ENCODE results near the gene ABLIM3. TPM values are rescaled to one million over a fixed set of nuclear protein-coding genes. Genes with fewer than 3 reads are reported as not detected.

ABLIM3 gene
- total RNA-seq, 1 donor from 2014 or later, result 30.1 TPM

DNA sequence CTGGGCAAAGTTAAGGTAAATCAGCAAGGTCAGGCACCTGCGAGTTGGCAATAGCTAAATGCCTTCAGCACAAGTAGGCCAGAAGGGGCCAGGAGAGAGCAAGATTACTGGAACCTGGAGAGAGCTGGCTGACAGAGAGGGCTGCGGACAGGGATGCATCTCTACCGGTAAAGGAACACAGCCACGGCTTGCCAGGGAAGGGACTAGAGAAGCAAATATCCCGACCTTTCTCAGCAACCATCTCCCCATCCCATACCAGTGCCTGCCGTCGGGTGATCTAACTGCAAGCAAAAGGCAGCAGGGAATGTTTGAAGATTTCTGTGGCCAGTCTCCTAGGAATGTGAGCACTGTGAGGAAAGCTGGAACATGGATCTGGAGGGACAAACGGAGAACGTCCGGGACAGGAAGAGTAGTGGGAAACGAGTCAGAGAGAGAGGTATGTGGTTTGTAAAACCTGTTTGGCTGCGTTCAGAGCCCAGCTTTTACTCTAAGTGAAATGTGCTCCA, 15.9 kb upstream of the ABLIM3 start:
- DNase-seq (ENCODE audit: low read depth), result no peak
- TF ChIP-seq, protein P1, sequence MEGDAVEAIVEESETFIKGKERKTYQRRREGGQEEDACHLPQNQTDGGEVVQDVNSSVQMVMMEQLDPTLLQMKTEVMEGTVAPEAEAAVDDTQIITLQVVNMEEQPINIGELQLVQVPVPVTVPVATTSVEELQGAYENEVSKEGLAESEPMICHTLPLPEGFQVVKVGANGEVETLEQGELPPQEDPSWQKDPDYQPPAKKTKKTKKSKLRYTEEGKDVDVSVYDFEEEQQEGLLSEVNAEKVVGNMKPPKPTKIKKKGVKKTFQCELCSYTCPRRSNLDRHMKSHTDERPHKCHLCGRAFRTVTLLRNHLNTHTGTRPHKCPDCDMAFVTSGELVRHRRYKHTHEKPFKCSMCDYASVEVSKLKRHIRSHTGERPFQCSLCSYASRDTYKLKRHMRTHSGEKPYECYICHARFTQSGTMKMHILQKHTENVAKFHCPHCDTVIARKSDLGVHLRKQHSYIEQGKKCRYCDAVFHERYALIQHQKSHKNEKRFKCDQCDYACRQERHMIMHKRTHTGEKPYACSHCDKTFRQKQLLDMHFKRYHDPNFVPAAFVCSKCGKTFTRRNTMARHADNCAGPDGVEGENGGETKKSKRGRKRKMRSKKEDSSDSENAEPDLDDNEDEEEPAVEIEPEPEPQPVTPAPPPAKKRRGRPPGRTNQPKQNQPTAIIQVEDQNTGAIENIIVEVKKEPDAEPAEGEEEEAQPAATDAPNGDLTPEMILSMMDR (conservative IDR thresholded peaks at IDR 0.05; ENCODE audit: low read depth, low read length), result peak; percentile 50
- H3K4me3 ChIP-seq (ENCODE audit: low read depth, low read length), result no peak overlapping the region

DNA sequence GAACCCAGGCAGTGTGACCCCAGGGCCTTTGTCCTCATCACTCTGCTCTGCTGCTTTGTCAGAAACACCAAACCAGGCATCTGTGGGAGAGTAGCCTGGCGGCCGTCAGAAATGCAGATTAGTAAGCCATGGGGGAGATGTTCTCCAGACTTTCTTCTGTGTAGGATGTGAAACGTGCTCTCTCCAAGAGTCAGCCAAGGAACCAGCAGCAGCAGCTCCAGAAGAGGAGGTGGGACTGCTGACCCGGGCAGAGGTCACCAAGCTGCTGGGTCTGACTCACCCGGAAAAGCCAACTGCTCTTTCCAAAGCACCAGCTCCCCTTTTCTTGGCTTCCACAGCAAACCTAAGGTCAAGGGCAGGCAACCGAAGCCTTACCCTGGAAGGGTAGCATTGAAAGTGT, 14.4 kb upstream of the ABLIM3 start:
- TF ChIP-seq, protein P1 (conservative IDR thresholded peaks at IDR 0.05; ENCODE audit: low read depth, low read length), result no peak
- DNase-seq (ENCODE audit: low read depth), result no peak
- H3K4me3 ChIP-seq (ENCODE audit: low read depth, low read length), result no peak overlapping the region

DNA sequence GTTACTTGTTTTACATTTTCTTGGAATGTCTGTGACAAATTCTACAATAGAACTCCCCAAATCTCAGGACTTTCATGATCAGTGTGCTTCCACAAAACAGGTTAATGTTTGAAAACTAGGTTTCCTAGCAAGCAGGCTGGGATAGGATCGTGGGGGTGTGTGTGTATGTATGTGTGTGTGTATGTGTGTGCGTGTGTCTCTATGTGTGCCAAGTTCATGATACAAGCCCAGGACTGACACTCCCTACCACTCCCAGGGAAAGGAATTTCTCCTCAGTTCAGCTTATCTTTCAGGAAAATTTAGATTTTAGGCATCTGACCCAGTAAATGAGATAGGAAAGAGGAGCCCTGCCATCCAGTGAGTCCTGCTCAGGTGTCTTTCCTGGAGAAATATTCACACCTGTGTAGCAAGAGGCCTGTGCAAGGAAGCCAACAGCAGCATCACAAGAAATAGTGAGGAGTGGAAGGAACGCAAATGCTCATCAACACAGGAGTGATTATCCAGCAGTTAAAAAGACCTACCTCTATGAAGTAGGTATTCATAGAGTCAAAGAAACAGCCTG, 13.8 kb upstream of the ABLIM3 start:
- H3K4me3 ChIP-seq (ENCODE audit: low read depth, low read length), result no peak overlapping the region
- TF ChIP-seq, protein P1 (conservative IDR thresholded peaks at IDR 0.05; ENCODE audit: low read depth, low read length), result no peak
- DNase-seq (ENCODE audit: low read depth), result no peak

DNA sequence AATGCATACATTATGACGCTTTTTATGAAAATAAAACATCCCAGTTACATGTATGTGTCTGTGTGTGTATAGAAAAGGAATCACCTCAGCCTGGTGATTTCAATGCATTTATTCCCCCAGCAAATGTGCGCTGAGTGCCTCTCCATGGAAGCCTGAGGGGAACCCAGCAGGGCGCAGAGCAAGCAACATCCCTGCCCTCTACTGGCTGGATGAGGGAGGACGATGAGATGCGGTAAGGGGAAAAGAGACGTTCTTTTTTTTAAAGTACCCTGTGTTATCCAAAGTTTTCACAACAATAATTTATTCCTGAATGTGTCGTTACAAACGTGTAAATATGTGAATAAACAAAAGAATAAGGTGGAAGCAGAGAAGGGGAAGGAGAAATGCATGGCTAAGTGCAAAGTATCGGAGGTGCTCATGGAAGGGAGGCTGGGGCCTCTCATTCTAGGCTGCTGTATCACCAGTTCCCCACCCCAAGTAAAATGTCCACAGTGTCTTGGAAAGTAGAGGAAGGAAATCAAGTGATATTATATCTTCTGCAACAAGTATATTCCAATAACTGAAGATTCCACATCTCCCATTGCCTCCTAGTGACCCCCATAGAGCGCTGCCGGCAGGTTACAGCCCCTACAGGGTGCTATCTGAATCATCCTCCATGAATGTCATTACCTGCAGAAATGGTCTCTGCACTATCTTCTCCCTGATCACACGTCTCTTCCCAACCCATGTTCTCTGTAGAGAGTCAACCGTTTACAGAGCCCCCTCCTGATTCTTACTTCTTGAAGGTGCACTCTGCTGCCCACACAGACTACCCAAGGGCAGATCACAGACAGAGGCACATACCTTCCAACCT, 13.0 kb upstream of the ABLIM3 start:
- TF ChIP-seq, protein P1 (conservative IDR thresholded peaks at IDR 0.05; ENCODE audit: low read depth, low read length), result peak; percentile 91
- no peak overlapping the region for H3K4me3 ChIP-seq (ENCODE audit: low read depth, low read length)
- no peak for DNase-seq (ENCODE audit: low read depth)

DNA sequence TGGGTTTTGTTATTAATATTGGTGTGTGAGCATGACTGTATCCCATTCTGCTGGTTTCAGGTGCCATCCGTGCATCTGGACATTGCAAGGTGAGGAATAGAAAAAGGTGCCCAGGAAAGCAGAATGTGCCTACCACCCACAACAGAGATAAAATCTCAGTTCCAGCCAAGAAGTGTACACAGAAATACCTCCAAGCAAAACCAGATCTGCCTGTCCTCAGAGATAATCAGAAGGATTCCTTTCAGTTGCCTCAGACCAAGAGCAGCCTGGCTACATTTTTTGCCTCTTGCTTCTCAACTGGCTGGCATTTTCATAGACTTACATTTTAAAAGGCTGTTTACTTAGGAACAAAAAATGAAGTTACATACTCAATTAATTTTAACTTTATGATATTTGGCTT, 12.1 kb upstream of the ABLIM3 start:
- DNase-seq (ENCODE audit: low read depth), result no peak
- TF ChIP-seq, protein P1 (conservative IDR thresholded peaks at IDR 0.05; ENCODE audit: low read depth, low read length), result no peak
- no peak overlapping the region for H3K4me3 ChIP-seq (ENCODE audit: low read depth, low read length)

DNA sequence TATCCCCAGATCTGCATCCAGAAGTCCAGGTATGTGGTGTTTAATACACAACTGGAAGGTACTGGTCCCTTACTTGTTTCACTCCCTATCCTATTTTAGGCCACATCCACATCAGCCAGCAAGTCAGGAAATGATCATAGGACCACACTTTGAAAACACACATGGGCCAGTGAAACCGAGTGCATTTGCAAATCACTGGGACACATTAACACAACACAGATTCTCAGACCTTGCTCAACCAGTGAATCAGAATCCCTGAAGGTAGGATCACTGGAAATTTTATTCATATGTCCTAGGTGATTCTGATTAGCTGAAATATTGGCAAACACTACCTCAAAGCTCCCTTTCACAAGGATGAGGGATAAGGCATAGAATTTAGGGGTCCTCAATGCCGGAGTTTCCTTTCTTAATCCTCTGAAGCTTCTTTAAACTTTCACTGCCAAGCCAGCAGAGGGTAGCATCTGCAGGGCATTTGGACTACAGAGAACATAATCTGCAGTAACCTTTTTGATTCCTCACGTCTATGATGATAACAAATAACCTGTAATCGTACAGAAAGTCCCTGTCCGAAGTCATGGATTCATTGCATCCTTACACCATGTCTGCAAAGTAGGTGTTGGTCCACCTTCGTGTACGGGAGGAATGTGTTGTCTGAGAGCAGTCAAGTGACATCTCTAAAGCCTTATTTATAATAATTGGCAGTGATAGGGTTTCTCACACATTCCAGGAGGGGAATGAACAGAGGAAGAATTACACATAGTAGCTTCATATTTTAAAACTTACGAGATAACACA, 11.0 kb upstream of the ABLIM3 start:
- TF ChIP-seq, protein P1 (conservative IDR thresholded peaks at IDR 0.05; ENCODE audit: low read depth, low read length), result peak; percentile 79
- no peak for DNase-seq (ENCODE audit: low read depth)
- no peak overlapping the region for H3K4me3 ChIP-seq (ENCODE audit: low read depth, low read length)

Measured in epithelial cell of proximal tubule (primary cell).